Sigmoid colon (tissue), 7 donors: ENCODE results near the gene LHPP. TPM values are rescaled to one million over a fixed set of nuclear protein-coding genes. Genes with fewer than 3 reads are reported as not detected.
"Not testable (repeated sequence)": the region's sequence is repeated elsewhere in the genome, so short reads cannot be mapped to it uniquely, and the experiment has no call there.

Experiments
- DNase-seq: peaks from one replicate; pipeline ENCODE4 v3.0.0-alpha.2; 2019
- H3K27ac ChIP-seq, 4 donors: fragments of 200-600 bp; sonication (generic); one replicate each; pipeline ENCODE4 v1.5.1; 2016 to 2019; ENCODE audit warnings: mild to moderate bottlenecking in 1 of 4
- H3K27me3 ChIP-seq, 3 donors: fragments of 200-600 bp; sonication (generic); one replicate each; pipeline ENCODE4 v1.5.1; 2019; ENCODE audit warnings: mild to moderate bottlenecking in 1 of 3
- H3K36me3 ChIP-seq, 4 donors: fragments of 200-600 bp; sonication (generic); one replicate each; pipeline ENCODE4 v1.5.1; 2016 to 2019
- H3K4me1 ChIP-seq, 4 donors: fragments of 200-600 bp; sonication (generic); one replicate each; pipeline ENCODE4 v1.5.1; 2017 to 2019
- H3K4me3 ChIP-seq, 4 donors: fragments of 200-600 bp; sonication (generic); one replicate each; pipeline ENCODE4 v1.5.1; 2017 to 2019; ENCODE audit warnings: mild to moderate bottlenecking in 2 of 4, moderate library complexity in 1 of 4
- H3K9me3 ChIP-seq, 4 donors: fragments of 200-600 bp in 3 of 4; sonication (generic) in 3 of 4; one replicate each; pipeline versions ENCODE4 v1.5.1 to v1.6.1; 2013 to 2019
- EP300 ChIP-seq, 4 donors: sonication (generic); formaldehyde crosslinking; IDR thresholded peaks; one replicate each; pipeline ENCODE4 v1.6.1; 2017; ENCODE audit warnings: antibody characterized with exemption in 4 of 4
- POLR2A ChIP-seq, 2 donors: fragments of 450-650 bp; IDR thresholded peaks; one replicate each; pipeline ENCODE4 v1.6.1; 2016; ENCODE audit warnings: antibody characterized with exemption in 2 of 2, mild to moderate bottlenecking in 2 of 2, moderate library complexity in 2 of 2
- POLR2AphosphoS5 ChIP-seq, 4 donors: sonication (generic); formaldehyde crosslinking; IDR thresholded peaks; one replicate each; pipeline ENCODE4 v1.6.1; 2017; ENCODE audit warnings: antibody characterized with exemption in 4 of 4
- WGBS, 2 donors: extraction: QIAGEN DNeasy Blood & Tissue Kit; methylation state at CpG; one replicate each; pipeline ENCODE4 v1.1.7; 2013; 5-methylcytosine and 5-hydroxymethylcytosine counted together
- intact Hi-C: fragments of 100-400 bp; cut with DNase I; formaldehyde crosslinking; loops from one replicate; pipeline ENCODE4 v1.15.1; 2023
- polyA plus RNA-seq, 3 donors: library from polyadenylated mRNA; stranded (reverse); fragments of 200-250 nt; gene quantifications; one replicate each; pipeline ENCODE4 v1.2.3, GENCODE V29; 2013
- total RNA-seq, 4 donors: library from RNA; depleted of rRNA; stranded (reverse); fragments of >200 nt; gene quantifications; one replicate each; pipeline ENCODE4 v1.1.0, GENCODE V29; 2016
- TF ChIP-seq, protein P1 (sequence below), 4 experiments: fragments of 450-650 bp in 3 of 4; fragments of 200-600 bp in 1 of 4; IDR thresholded peaks; one replicate each; pipeline ENCODE4 v1.5.1; 2016 to 2019; ENCODE audit warnings: antibody characterized with exemption in 4 of 4, mild to moderate bottlenecking in 3 of 4, moderate library complexity in 2 of 4
- donor health status: healthy with polysubstance abuse.
- donor health status: Bipolar disorder and iron deficiency.
- donor health status: healthy.

Gene LHPP
- total and polyA plus RNA-seq, 7 donors = 17.1 to 35.7 (median 20.6) TPM

DNA sequence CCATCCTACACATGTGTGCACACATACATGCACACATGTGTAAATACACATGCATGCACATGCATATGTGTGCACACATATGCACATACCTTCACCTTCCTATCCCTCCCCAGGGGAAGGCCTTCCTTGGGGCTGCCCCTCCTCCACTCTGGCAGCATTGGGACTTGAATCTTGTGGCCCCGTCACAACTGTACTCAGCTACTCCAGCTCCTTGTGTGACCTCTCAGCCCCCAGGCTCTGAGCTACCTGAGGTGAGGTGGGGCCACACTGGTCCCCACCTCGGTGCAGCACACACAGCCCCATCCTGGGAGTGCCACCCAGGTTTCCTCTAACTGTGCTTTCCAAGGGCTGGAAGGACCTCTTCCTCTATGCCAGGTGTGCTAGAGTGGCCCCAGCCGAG, 116.0 kb downstream of the LHPP start:
- H3K27ac ChIP-seq = no peak overlapping the region
- no peak overlapping the region for H3K4me3 ChIP-seq
- no peaks in the 10 kb centered on the region for H3K9me3 ChIP-seq
- no peaks in the 10 kb centered on the region for H3K36me3 ChIP-seq
- H3K27me3 ChIP-seq = no peaks in the 10 kb centered on the region
- TF ChIP-seq EP300 (IDR thresholded peaks at IDR 0.05) (no peak), POLR2AphosphoS5 (IDR thresholded peaks at IDR 0.05) (no peak), POLR2A (IDR thresholded peaks at IDR 0.05) (no peak)
- TF ChIP-seq, protein P1, sequence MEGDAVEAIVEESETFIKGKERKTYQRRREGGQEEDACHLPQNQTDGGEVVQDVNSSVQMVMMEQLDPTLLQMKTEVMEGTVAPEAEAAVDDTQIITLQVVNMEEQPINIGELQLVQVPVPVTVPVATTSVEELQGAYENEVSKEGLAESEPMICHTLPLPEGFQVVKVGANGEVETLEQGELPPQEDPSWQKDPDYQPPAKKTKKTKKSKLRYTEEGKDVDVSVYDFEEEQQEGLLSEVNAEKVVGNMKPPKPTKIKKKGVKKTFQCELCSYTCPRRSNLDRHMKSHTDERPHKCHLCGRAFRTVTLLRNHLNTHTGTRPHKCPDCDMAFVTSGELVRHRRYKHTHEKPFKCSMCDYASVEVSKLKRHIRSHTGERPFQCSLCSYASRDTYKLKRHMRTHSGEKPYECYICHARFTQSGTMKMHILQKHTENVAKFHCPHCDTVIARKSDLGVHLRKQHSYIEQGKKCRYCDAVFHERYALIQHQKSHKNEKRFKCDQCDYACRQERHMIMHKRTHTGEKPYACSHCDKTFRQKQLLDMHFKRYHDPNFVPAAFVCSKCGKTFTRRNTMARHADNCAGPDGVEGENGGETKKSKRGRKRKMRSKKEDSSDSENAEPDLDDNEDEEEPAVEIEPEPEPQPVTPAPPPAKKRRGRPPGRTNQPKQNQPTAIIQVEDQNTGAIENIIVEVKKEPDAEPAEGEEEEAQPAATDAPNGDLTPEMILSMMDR (IDR thresholded peaks at IDR 0.05) = no peak
- intact Hi-C loops = no loop called here
- H3K4me1 ChIP-seq = no peaks in the 10 kb centered on the region
- peak; percentile 40 for DNase-seq
- WGBS, 2 donors = 90% methylated on average over 3 of the region's 3 CpGs

- Histone ChIP-seq H3K9me3 (no peaks in the 10 kb centered on the region), H3K4me1 (no peaks in the 10 kb centered on the region), H3K4me3 (no peak overlapping the region), H3K27me3 (no peaks in the 10 kb centered on the region), H3K27ac (no peak overlapping the region), H3K36me3 (no peaks in the 10 kb centered on the region)
- intact Hi-C loops = no loop called here
- no peak for TF ChIP-seq POLR2AphosphoS5 (IDR thresholded peaks at IDR 0.05)
- TF ChIP-seq EP300 (IDR thresholded peaks at IDR 0.05) = no peak
- no peak for TF ChIP-seq POLR2A (IDR thresholded peaks at IDR 0.05)
- TF ChIP-seq, protein P1 (IDR thresholded peaks at IDR 0.05) = no peak
- 93 to 95% methylated on average over 23 of the region's 23 CpGs for WGBS, 2 donors
- peak; percentile 39 for DNase-seq
These were observed 116.8 kb downstream of the LHPP start for GRCh38 chr10:124578231-124579010.

GRCh38 chr10:124579011-124579399, 117.4 kb downstream of the LHPP start:
- peak; percentile 62 for DNase-seq
- WGBS, 2 donors = 87 to 90% methylated on average over 16 of the region's 16 CpGs
- TF ChIP-seq POLR2A (IDR thresholded peaks at IDR 0.05) = no peak
- no peak for TF ChIP-seq POLR2AphosphoS5 (IDR thresholded peaks at IDR 0.05)
- TF ChIP-seq EP300 (IDR thresholded peaks at IDR 0.05) = no peak
- TF ChIP-seq, protein P1 (IDR thresholded peaks at IDR 0.05) = no peak
- intact Hi-C loops = no loop called here
- H3K9me3 ChIP-seq = no peaks in the 10 kb centered on the region
- H3K27me3 ChIP-seq = no peaks in the 10 kb centered on the region
- no peak overlapping the region for H3K4me3 ChIP-seq
- H3K36me3 ChIP-seq = no peaks in the 10 kb centered on the region
- H3K27ac ChIP-seq = no peak overlapping the region
- H3K4me1 ChIP-seq = no peaks in the 10 kb centered on the region

DNA sequence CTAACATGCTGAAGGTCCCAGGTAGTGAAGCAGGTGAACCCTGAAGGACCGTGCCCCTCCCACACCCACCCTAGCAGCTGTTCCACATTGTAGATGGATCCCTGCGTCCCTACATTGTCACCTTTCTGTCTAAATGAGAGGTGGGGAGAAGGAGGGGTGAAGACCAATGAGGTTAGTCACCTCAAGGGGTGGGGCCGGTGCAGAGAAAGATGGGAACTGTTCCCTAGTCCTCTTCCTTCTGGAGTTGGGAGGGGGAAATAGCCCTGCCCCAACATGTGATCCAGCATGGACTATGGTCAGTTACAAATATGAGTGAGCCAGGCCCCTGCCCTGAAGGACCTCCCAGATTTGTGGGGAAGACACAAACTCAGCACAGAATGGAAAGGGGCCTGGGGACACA, 124.5 kb downstream of the LHPP start:
- TF ChIP-seq POLR2A (IDR thresholded peaks at IDR 0.05) = no peak
- intact Hi-C loops = no loop called here
- H3K4me3 ChIP-seq = no peak overlapping the region
- H3K27me3 ChIP-seq = no peaks in the 10 kb centered on the region
- WGBS, 2 donors = 57 to 89% methylated on average over 3 of the region's 3 CpGs
- no peak for DNase-seq
- H3K4me1 ChIP-seq = peaks cover 0 to 23% (median 20%) of the 10 kb centered on the region in 4 donors
- H3K36me3 ChIP-seq = no peaks in the 10 kb centered on the region
- H3K27ac ChIP-seq = no peak overlapping the region
- H3K9me3 ChIP-seq = no peaks in the 10 kb centered on the region

DNA sequence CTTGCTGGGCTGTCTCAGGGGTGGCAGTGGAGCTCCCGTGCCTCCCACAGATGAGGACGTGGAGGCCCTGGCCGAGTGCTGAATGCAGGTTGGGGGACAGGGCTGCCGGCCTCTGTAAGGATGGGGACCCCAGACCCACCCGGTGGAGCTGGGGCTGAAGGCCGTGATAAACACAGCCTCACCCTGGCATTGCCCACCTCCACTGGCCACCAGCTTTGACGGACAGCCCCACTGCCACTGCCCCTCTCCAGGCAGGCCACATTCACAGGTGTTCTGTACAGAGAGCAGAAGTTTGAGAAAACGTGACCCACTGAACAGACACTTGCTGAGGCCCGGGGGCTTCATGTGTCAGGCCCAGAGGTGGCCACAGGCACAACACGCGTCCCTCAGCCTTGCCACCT, 126.2 kb downstream of the LHPP start:
- peaks cover 0 to 23% (median 20%) of the 10 kb centered on the region in 4 donors for H3K4me1 ChIP-seq
- 92 to 94% methylated on average over 11 of the region's 11 CpGs for WGBS, 2 donors
- H3K36me3 ChIP-seq = no peaks in the 10 kb centered on the region
- peak; percentile 50 for DNase-seq
- no peaks in the 10 kb centered on the region for H3K9me3 ChIP-seq
- H3K27me3 ChIP-seq = no peaks in the 10 kb centered on the region
- no peak for TF ChIP-seq EP300 (IDR thresholded peaks at IDR 0.05)
- no peak overlapping the region for H3K4me3 ChIP-seq
- intact Hi-C loops = no loop called here
- H3K27ac ChIP-seq = peak overlapping the region in 1 of 4 donors; percentile 71

- H3K9me3 ChIP-seq, H3K4me3 ChIP-seq, DNase-seq, intact Hi-C loops, H3K36me3 ChIP-seq, H3K27me3 ChIP-seq: not testable (repeated sequence)
- WGBS, 2 donors = 64 to 76% methylated on average over 6 of the region's 6 CpGs
- H3K27ac ChIP-seq = peak overlapping the region in 3 of 4 donors; percentile 39 to 71 (median 57)
- H3K4me1 ChIP-seq = peaks cover 0 to 23% (median 20%) of the 10 kb centered on the region in 4 donors
These were observed 126.7 kb downstream of the LHPP start for GRCh38 chr10:124588341-124588735.
